ENCODE results near the gene ABLIM3. TPM values are rescaled to one million over a fixed set of nuclear protein-coding genes. Genes with fewer than 3 reads are reported as not detected.

Gene ABLIM3
- total and polyA plus RNA-seq, 11 donors, result 43.2 to 175 (median 97.8) TPM

DNA sequence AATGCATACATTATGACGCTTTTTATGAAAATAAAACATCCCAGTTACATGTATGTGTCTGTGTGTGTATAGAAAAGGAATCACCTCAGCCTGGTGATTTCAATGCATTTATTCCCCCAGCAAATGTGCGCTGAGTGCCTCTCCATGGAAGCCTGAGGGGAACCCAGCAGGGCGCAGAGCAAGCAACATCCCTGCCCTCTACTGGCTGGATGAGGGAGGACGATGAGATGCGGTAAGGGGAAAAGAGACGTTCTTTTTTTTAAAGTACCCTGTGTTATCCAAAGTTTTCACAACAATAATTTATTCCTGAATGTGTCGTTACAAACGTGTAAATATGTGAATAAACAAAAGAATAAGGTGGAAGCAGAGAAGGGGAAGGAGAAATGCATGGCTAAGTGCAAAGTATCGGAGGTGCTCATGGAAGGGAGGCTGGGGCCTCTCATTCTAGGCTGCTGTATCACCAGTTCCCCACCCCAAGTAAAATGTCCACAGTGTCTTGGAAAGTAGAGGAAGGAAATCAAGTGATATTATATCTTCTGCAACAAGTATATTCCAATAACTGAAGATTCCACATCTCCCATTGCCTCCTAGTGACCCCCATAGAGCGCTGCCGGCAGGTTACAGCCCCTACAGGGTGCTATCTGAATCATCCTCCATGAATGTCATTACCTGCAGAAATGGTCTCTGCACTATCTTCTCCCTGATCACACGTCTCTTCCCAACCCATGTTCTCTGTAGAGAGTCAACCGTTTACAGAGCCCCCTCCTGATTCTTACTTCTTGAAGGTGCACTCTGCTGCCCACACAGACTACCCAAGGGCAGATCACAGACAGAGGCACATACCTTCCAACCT lies 13.0 kb upstream of the ABLIM3 start:
- H3K4me3 ChIP-seq, result no peak overlapping the region
- H3K27me3 ChIP-seq, result no peaks in the 10 kb centered on the region
- no peaks in the 10 kb centered on the region for H3K9me3 ChIP-seq
- intact Hi-C loops (cut with DNase I), result loop anchor here in 3 of 10 donors (10.0 kb wide), 3 partner anchors 227 to 683 kb away; partner anchors contain the start of genes ADRB2 (in 1 of the 3) and PCYOX1L (in 1 of the 3)
- no peaks in the 10 kb centered on the region for H3K36me3 ChIP-seq
- TF ChIP-seq POLR2A (IDR thresholded peaks at IDR 0.05), result no peak
- TF ChIP-seq, protein P1, sequence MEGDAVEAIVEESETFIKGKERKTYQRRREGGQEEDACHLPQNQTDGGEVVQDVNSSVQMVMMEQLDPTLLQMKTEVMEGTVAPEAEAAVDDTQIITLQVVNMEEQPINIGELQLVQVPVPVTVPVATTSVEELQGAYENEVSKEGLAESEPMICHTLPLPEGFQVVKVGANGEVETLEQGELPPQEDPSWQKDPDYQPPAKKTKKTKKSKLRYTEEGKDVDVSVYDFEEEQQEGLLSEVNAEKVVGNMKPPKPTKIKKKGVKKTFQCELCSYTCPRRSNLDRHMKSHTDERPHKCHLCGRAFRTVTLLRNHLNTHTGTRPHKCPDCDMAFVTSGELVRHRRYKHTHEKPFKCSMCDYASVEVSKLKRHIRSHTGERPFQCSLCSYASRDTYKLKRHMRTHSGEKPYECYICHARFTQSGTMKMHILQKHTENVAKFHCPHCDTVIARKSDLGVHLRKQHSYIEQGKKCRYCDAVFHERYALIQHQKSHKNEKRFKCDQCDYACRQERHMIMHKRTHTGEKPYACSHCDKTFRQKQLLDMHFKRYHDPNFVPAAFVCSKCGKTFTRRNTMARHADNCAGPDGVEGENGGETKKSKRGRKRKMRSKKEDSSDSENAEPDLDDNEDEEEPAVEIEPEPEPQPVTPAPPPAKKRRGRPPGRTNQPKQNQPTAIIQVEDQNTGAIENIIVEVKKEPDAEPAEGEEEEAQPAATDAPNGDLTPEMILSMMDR (IDR thresholded peaks at IDR 0.05), result peak; percentile 47 to 80 (median 63)
- no peak overlapping the region for H3K27ac ChIP-seq
- ATAC-seq, result peak in 3 of 4 donors; percentile 53 to 79 (median 68)
- WGBS, 4 donors, result 44 to 53% (median 49%) methylated on average over 13 of the region's 13 CpGs
- H3K4me1 ChIP-seq, result peaks cover 0 to 14% (median 8%) of the 10 kb centered on the region in 12 donors
- peak in 1 of 5 donors; percentile 42 for DNase-seq

DNA sequence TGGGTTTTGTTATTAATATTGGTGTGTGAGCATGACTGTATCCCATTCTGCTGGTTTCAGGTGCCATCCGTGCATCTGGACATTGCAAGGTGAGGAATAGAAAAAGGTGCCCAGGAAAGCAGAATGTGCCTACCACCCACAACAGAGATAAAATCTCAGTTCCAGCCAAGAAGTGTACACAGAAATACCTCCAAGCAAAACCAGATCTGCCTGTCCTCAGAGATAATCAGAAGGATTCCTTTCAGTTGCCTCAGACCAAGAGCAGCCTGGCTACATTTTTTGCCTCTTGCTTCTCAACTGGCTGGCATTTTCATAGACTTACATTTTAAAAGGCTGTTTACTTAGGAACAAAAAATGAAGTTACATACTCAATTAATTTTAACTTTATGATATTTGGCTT lies 12.1 kb upstream of the ABLIM3 start:
- Histone ChIP-seq H3K27me3 (no peaks in the 10 kb centered on the region), H3K9me3 (no peaks in the 10 kb centered on the region), H3K4me1 (peaks cover 0 to 20% (median 10%) of the 10 kb centered on the region in 12 donors), H3K4me3 (no peak overlapping the region), H3K27ac (no peak overlapping the region), H3K36me3 (no peaks in the 10 kb centered on the region)
- ATAC-seq, result no peak
- no peak for TF ChIP-seq POLR2A (IDR thresholded peaks at IDR 0.05)
- TF ChIP-seq, protein P1 (IDR thresholded peaks at IDR 0.05), result no peak
- DNase-seq, result no peak
- 75 to 95% (median 87%) methylated on average over 1 of the region's 1 CpG for WGBS, 4 donors
- intact Hi-C loops (cut with DNase I), result loop anchor here in 3 of 10 donors (10.0 kb wide), 3 partner anchors 226 to 684 kb away; partner anchors contain the start of genes ADRB2 (in 1 of the 3) and PCYOX1L (in 1 of the 3)

- peak overlapping the region in 2 of 12 donors; percentile 14 to 25 for H3K27ac ChIP-seq
- 19 to 24% (median 21%) methylated on average over 8 of the region's 8 CpGs for WGBS, 4 donors
- TF ChIP-seq POLR2A (IDR thresholded peaks at IDR 0.05), result no peak
- TF ChIP-seq, protein P1 (IDR thresholded peaks at IDR 0.05), result peak; percentile 22 to 70 (median 54)
- DNase-seq (no peak), ATAC-seq (peak in 1 of 4 donors; percentile 39)
- no peaks in the 10 kb centered on the region for H3K36me3 ChIP-seq
- H3K9me3 ChIP-seq, result no peaks in the 10 kb centered on the region
- H3K4me1 ChIP-seq, result peaks cover 0 to 31% (median 18%) of the 10 kb centered on the region in 12 donors
- intact Hi-C loops (cut with DNase I), result loop anchor here in 5 of 10 donors (2.0 to 10.0 kb wide), 5 partner anchors 136 to 244 kb away; partner anchors contain the start of genes GRPEL2 (in 1 of the 5) and IL17B (in 1 of the 5)
- H3K27me3 ChIP-seq, result no peaks in the 10 kb centered on the region
- H3K4me3 ChIP-seq, result no peak overlapping the region
Measured at GRCh38 chr5:149130121-149130914, 11.0 kb upstream of the ABLIM3 start.
